A549 (cell line): Measurements from ENCODE around the gene CYGB. TPM values are rescaled to one million over a fixed set of nuclear protein-coding genes. Genes with fewer than 3 reads are reported as not detected.
A peak's percentile ranks its signal among the peaks of the same experiment; 100 is the strongest.

Experiments
- ATAC-seq, 2 experiments: fragments of 200-7000 bp in 1 of 2; fragments of >200 bp in 1 of 2; cut with Nextera tagmentation in 1 of 2; cut with Tn5 transposase in 1 of 2; 3 replicates each; pipeline versions ENCODE4 v1.8.0 to v1.9.1; 2018 to 2020; ENCODE audit warnings: mild to moderate bottlenecking in 1 of 2, moderate library complexity in 1 of 2
- CTCF ChIA-PET: fragments of 300-600 bp; sonication (Branson Sonifier 250); formaldehyde crosslinking; extraction: SDS; loops from one replicate; lab custom pipeline; 2021; ENCODE audit warnings: antibody characterized with exemption, inconsistent platforms; lab: Yijun Ruan, JAX
- POLR2A ChIA-PET: fragments of 350-600 bp; formaldehyde crosslinking; extraction: SDS; loops from one replicate; lab custom pipeline; 2021; ENCODE audit warnings: antibody characterized with exemption, inconsistent platforms; lab: Yijun Ruan, JAX
- DNase-seq, 2 experiments: peaks; one replicate each; pipeline versions ENCODE4 v3.0.0 to v3.0.0-alpha.2; 2011 to 2016; ENCODE audit warnings: low read depth in 1 of 2, low spot score in 1 of 2
- FAIRE-seq: peaks from 2 replicates; lab custom pipeline; 2011; peaks lifted over from hg19 to GRCh38; lab: Jason Lieb, UNC
- H3K27ac ChIP-seq, 2 experiments: fragments of >200 bp; sonication (Bioruptor Twin); formaldehyde crosslinking; 3 replicates each; pipeline ENCODE4 v1.5.1; 2016 to 2017
- H3K4me1 ChIP-seq: fragments of >200 bp; sonication (Bioruptor Twin); formaldehyde crosslinking; 3 replicates; pipeline ENCODE4 v1.6.1; 2016
- H3K4me2 ChIP-seq: fragments of >200 bp; sonication (Bioruptor Twin); formaldehyde crosslinking; 3 replicates; pipeline ENCODE4 v1.6.1; 2016
- H3K4me3 ChIP-seq: fragments of >200 bp; sonication (Bioruptor Twin); formaldehyde crosslinking; 3 replicates; pipeline ENCODE4 v1.5.1; 2016
- H3K9me3 ChIP-seq: fragments of >200 bp; sonication (Bioruptor Twin); formaldehyde crosslinking; 3 replicates; pipeline ENCODE4 v1.6.1; 2016
- BHLHE40 ChIP-seq: IDR thresholded peaks from 2 replicates; pipeline ENCODE4 v1.6.1; 2012; ENCODE audit warnings: low read depth, low read length, inconsistent platforms
- CBX8 ChIP-seq: fragments of 200-600 bp; sonication (generic); IDR thresholded peaks from 2 replicates; pipeline ENCODE4 v1.6.1; 2016
- CTCF ChIP-seq: fragments of >200 bp; sonication (Bioruptor Twin); formaldehyde crosslinking; IDR thresholded peaks from 3 replicates; pipeline ENCODE4 v1.5.1; 2016
- HEYL ChIP-seq: fragments of 250-450 bp; sonication (Bioruptor Pico); IDR thresholded peaks from 2 replicates; pipeline ENCODE4 v1.8.0; 2021; ENCODE audit warnings: mild to moderate bottlenecking, moderate library complexity
- HOXA7 ChIP-seq: fragments of 250-450 bp; sonication (Bioruptor Pico); IDR thresholded peaks from 2 replicates; pipeline ENCODE4 v1.5.0; 2020; ENCODE audit warnings: mild to moderate bottlenecking, moderate library complexity
- HOXB5 ChIP-seq: fragments of 250-450 bp; sonication (Bioruptor Pico); IDR thresholded peaks from 2 replicates; pipeline ENCODE4 v1.5.0; 2020; ENCODE audit warnings: mild to moderate bottlenecking, moderate library complexity
- JUN ChIP-seq, 2 experiments: fragments of >200 bp; sonication (Bioruptor Twin); formaldehyde crosslinking; IDR thresholded peaks; 2 replicates in 1 of 2; 3 replicates in 1 of 2; pipeline ENCODE4 v1.6.1; 2016 to 2017
- KDM1A ChIP-seq: fragments of 200-600 bp; sonication (generic); IDR thresholded peaks from 2 replicates; pipeline ENCODE4 v1.6.1; 2016; ENCODE audit warnings: low read depth, mild to moderate bottlenecking
- KDM5A ChIP-seq: fragments of 200-600 bp; sonication (generic); IDR thresholded peaks from 2 replicates; pipeline ENCODE4 v1.6.1; 2016; ENCODE audit warnings: antibody characterized with exemption, mild to moderate bottlenecking
- MAFK ChIP-seq: fragments of 450-650 bp; IDR thresholded peaks from 2 replicates; pipeline ENCODE4 v1.6.1; 2014; ENCODE audit not compliant: partially characterized antibody
- NR3C1 ChIP-seq: fragments of >200 bp; sonication (Bioruptor Twin); formaldehyde crosslinking; IDR thresholded peaks from 3 replicates; pipeline ENCODE4 v1.6.1; 2017
- PBX3 ChIP-seq: IDR thresholded peaks from 2 replicates; pipeline ENCODE4 v1.6.1; 2012
- POLR2A ChIP-seq: IDR thresholded peaks from 2 replicates; pipeline ENCODE4 v1.6.1; 2012; ENCODE audit warnings: mild to moderate bottlenecking, low read length
- RNF2 ChIP-seq: fragments of 200-600 bp; sonication (generic); IDR thresholded peaks from 2 replicates; pipeline ENCODE4 v1.6.1; 2016; ENCODE audit warnings: low read depth, mild to moderate bottlenecking, antibody characterized with exemption, moderate library complexity, borderline replicate concordance
- ZC3H11A ChIP-seq: fragments of 450-650 bp; IDR thresholded peaks from 2 replicates; pipeline ENCODE4 v1.6.1; 2014; ENCODE audit warnings: antibody characterized with exemption, mild to moderate bottlenecking
- ZNF302 ChIP-seq: fragments of 250-450 bp; sonication (Bioruptor Pico); IDR thresholded peaks from 2 replicates; pipeline ENCODE4 v1.9.0; 2021; ENCODE audit warnings: inconsistent platforms, mild to moderate bottlenecking, moderate library complexity
- WGBS: methylation state at CpG from one replicate; pipeline ENCODE4 v1.1.6; 2017; ENCODE audit errors: missing lambda C conversion rate; 5-methylcytosine and 5-hydroxymethylcytosine counted together
- polyA plus RNA-seq, 4 experiments: library from polyadenylated mRNA; depleted of rRNA in 3 of 4; stranded (reverse); fragments of >200 nt; fragmentation: RNase III in 1 of 4; extraction: RNeasy Plus Mini Kit Qiagen cat#74134 plus additional on column Dnase treatment in 1 of 4; gene quantifications; 2 replicates in 3 of 4; 3 replicates in 1 of 4; pipeline ENCODE4 v1.2.3, GENCODE V29; 2011 to 2017
- TF ChIP-seq, protein P1 (sequence below): fragments of 450-650 bp; IDR thresholded peaks from 2 replicates; pipeline ENCODE4 v1.6.1; 2014; ENCODE audit warnings: antibody characterized with exemption
- TF ChIP-seq, protein P2 (sequence below): IDR thresholded peaks from 2 replicates; pipeline ENCODE4 v1.6.1; 2012
- TF ChIP-seq, protein P3 (sequence below): fragments of 250-450 bp; sonication (Bioruptor Pico); IDR thresholded peaks from 2 replicates; pipeline ENCODE4 v1.5.0; 2020; ENCODE audit warnings: low read depth, mild to moderate bottlenecking, moderate library complexity
- TF ChIP-seq, protein P4 (sequence below): fragments of 250-450 bp; sonication (Bioruptor Pico); IDR thresholded peaks from 2 replicates; pipeline ENCODE4 v1.5.0; 2021; ENCODE audit warnings: mild to moderate bottlenecking, moderate library complexity, borderline replicate concordance

CYGB gene
- polyA plus RNA-seq, 2 of the 4 experiments (the other 2 are of a cell fraction), result 1.1 TPM

DNA sequence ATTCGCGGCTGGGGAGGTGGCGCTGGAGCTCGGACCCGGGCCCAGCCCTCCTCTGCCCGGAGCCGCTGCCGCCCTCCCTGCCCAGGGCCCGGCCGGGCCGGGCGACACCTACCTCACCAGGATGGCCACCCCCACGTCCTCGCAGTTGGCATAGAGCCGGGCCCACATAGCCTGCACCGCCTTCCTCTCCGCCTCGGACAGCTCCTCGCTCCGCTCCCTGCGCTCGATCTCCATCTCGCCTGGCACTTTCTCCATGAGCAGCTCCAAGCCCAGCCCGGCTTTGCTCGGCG lies 276 bp downstream of the CYGB start (continued):
- TF ChIP-seq, protein P1, sequence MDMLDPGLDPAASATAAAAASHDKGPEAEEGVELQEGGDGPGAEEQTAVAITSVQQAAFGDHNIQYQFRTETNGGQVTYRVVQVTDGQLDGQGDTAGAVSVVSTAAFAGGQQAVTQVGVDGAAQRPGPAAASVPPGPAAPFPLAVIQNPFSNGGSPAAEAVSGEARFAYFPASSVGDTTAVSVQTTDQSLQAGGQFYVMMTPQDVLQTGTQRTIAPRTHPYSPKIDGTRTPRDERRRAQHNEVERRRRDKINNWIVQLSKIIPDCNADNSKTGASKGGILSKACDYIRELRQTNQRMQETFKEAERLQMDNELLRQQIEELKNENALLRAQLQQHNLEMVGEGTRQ, result no peak
- no peak for TF ChIP-seq PBX3
- no peak for TF ChIP-seq HEYL (CRISPR knock-in tag)
- no peak for TF ChIP-seq CTCF

- Histone ChIP-seq H3K4me1 (peaks cover 13% of the 10 kb centered on the region), H3K27ac (peak overlapping the region in 1 of 2 experiments; percentile 68; a peak in 3 of 6 replicates), H3K4me3 (peak overlapping the region; percentile 44; the same call in 1 of the 3 replicates), H3K9me3 (no peaks in the 10 kb centered on the region), H3K4me2 (peak overlapping the region; percentile 92)
- 90% methylated on average over 25 of the region's 25 CpGs for WGBS
- DNase-seq (no peak), ATAC-seq (no peak), FAIRE-seq (no peak)
- ChIA-PET CTCF (interaction anchor here (0.5 to 17.7 kb wide), 15 partner anchors 8 to 182 kb away, joined by 3 to 362 read pairs (median 3); partner anchors contain the start of gene ST6GALNAC2), POLR2A (interaction anchor here (2.2 kb wide), 1 partner anchor 21 kb away, joined by 8 read pairs; no protein-coding TSS in a partner anchor)
- TF ChIP-seq, protein P2, sequence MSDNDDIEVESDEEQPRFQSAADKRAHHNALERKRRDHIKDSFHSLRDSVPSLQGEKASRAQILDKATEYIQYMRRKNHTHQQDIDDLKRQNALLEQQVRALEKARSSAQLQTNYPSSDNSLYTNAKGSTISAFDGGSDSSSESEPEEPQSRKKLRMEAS, result no peak
- no peak for TF ChIP-seq KDM5A
- no peak for TF ChIP-seq NR3C1
- no peak for TF ChIP-seq JUN (IDR thresholded peaks at IDR 0.05)
- no peak for TF ChIP-seq POLR2A
- TF ChIP-seq HOXA7 (CRISPR knock-in tag), result no peak
- TF ChIP-seq MAFK, result no peak
- TF ChIP-seq, protein P1, result no peak
- TF ChIP-seq, protein P3, sequence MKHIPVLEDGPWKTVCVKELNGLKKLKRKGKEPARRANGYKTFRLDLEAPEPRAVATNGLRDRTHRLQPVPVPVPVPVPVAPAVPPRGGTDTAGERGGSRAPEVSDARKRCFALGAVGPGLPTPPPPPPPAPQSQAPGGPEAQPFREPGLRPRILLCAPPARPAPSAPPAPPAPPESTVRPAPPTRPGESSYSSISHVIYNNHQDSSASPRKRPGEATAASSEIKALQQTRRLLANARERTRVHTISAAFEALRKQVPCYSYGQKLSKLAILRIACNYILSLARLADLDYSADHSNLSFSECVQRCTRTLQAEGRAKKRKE (CRISPR knock-in tag), result no peak
- no peak for TF ChIP-seq PBX3
- no peak for TF ChIP-seq RNF2
- no peak for TF ChIP-seq ZC3H11A
- no peak for TF ChIP-seq ZNF302 (CRISPR knock-in tag)
- TF ChIP-seq BHLHE40, result no peak
- TF ChIP-seq HOXB5 (CRISPR knock-in tag), result no peak
- TF ChIP-seq, protein P4, sequence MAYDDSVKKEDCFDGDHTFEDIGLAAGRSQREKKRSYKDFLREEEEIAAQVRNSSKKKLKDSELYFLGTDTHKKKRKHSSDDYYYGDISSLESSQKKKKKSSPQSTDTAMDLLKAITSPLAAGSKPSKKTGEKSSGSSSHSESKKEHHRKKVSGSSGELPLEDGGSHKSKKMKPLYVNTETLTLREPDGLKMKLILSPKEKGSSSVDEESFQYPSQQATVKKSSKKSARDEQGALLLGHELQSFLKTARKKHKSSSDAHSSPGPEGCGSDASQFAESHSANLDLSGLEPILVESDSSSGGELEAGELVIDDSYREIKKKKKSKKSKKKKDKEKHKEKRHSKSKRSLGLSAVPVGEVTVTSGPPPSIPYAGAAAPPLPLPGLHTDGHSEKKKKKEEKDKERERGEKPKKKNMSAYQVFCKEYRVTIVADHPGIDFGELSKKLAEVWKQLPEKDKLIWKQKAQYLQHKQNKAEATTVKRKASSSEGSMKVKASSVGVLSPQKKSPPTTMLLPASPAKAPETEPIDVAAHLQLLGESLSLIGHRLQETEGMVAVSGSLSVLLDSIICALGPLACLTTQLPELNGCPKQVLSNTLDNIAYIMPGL (CRISPR knock-in tag), result no peak
- TF ChIP-seq CBX8, result no peak
- no peak for TF ChIP-seq KDM1A
These were observed 810 bp downstream of the CYGB start for GRCh38 chr17:76536511-76537287.
